Left ventricle myocardium superior (tissue), 1 donor: Measurements from ENCODE around the gene PGS1. TPM values are rescaled to one million over a fixed set of nuclear protein-coding genes. Genes with fewer than 3 reads are reported as not detected.
A peak's percentile ranks its signal among the peaks of the same experiment; 100 is the strongest.

ENCODE experiments used
- ATAC-seq: fragments of 200-7000 bp; cut with Tn5 transposase; one replicate; pipeline ENCODE4 v1.9.1; 2020; ENCODE audit warnings: mild to moderate bottlenecking, moderate library complexity
- DNase-seq: peaks from one replicate; pipeline ENCODE4 v3.0.0-alpha.2; 2020
- intact Hi-C: fragments of 100-400 bp; cut with micrococcal nuclease; formaldehyde crosslinking; loops from one replicate; pipeline ENCODE4 v1.11.0; 2022
- total RNA-seq: library from RNA; stranded (reverse); fragmentation: NEBNext Ultra II Directional; extraction: Animal tissue kit (Norgen Biotek cat#: 25700); gene quantifications from one replicate; pipeline ENCODE4 v1.2.1, GENCODE V29; 2021
- donor health status: DM: no; HTN: yes; CAD: no; lungs with severe emphysema.

The PGS1 gene
- total RNA-seq, 1 donor from 2014 or later = 18.3 TPM

DNA sequence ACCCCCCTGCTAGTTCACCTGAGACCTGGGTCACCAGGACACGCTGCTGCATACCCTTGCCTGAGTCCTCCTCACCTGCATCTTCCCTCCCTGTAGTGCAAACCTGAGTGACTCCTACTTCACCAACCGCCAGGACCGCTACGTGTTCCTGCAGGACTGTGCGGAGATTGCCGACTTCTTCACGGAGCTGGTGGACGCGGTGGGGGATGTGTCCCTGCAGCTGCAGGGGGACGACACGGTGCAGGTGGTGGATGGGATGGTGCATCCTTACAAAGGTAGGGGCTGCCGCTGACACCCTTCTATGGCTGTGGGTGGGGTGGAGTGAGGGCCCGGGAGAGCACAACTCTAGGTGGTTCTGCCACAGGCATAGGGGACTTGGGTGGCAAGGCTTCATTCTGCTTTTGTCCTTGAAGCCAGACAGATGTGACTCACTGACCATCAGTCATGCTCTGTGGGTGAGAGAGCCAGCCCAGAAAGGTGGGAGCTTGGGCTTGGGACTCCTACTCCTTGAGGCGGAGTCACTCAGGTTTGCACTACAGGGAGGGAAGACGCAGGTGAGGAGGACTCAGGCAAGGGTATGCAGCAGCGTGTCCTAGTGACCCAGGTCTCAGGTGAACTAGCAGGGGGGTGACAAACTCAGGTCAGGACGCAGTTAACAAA lies 22.3 kb downstream of the PGS1 start:
- intact Hi-C loops = no loop called here
- ATAC-seq = no peak

GRCh38 chr17:78401246-78401645 lies 22.8 kb downstream of the PGS1 start:
- ATAC-seq (no peak), DNase-seq (peak; percentile 23)
- intact Hi-C loops = no loop called here

More for the DNA sequence above, 22.3 kb downstream of the PGS1 start:
- DNase-seq = peak; percentile 15

DNA sequence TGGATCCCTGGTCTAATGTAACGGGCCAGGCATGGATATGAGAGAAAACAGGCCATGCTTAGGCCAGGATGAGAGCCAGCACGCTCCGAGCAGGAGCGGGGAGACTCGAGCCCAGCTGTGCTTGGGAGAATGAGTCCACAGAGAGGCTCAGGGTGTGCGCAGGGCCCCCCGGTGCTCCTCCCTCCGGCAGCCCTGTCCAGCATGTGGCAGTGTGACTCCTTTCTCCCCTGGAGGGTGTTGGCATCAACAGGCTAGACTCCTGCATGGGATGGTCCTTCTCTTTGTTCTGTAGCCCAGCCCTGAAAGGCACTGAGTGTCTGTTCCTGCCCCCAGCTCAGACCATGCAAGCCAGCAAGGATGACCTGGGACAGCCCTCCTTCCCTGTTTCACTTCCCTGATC lies 23.4 kb downstream of the PGS1 start:
- intact Hi-C loops = no loop called here
- DNase-seq = peak; percentile 13
- ATAC-seq = no peak

DNA sequence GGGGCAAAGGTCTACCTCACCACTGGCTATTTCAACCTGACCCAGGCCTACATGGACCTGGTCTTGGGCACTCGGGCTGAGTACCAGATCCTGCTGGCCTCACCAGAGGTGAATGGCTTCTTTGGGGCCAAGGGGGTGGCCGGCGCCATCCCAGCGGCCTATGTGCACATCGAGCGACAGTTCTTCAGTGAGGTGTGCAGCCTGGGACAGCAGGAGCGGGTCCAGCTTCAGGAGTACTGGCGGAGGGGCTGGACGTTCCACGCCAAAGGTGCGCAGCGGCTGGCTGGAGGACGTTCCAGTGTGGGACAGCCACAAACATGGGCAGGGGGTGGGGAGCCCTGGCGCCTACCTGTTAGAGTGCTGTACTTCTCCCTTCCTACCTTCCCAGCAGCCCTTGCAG lies 25.4 kb downstream of the PGS1 start:
- intact Hi-C loops = no loop called here
- DNase-seq (no peak), ATAC-seq (no peak)

DNA sequence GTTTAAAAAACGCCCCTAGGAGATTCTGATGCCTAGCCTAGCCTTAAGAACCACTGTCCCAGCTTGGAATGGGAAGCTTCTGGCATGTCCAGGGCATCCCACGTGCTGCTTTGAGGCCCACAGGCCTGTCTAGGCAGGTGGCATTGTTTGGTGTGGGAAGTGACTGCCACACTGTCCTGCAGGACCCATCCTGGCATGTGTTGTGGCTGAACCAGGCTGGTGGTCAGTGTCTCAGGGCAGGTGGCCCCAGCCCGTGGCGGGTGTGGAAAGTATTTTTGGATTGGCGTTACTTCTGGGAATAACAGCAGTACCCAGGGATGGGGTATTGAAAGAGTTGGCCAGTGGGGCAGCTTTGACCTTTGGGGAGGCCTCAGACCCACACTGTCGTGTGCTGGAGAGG lies 27.9 kb downstream of the PGS1 start:
- DNase-seq (no peak), ATAC-seq (no peak)
- intact Hi-C loops = no loop called here

GRCh38 chr17:78406920-78407319 lies 28.5 kb downstream of the PGS1 start:
- DNase-seq (no peak), ATAC-seq (no peak)
- intact Hi-C loops = no loop called here

DNA sequence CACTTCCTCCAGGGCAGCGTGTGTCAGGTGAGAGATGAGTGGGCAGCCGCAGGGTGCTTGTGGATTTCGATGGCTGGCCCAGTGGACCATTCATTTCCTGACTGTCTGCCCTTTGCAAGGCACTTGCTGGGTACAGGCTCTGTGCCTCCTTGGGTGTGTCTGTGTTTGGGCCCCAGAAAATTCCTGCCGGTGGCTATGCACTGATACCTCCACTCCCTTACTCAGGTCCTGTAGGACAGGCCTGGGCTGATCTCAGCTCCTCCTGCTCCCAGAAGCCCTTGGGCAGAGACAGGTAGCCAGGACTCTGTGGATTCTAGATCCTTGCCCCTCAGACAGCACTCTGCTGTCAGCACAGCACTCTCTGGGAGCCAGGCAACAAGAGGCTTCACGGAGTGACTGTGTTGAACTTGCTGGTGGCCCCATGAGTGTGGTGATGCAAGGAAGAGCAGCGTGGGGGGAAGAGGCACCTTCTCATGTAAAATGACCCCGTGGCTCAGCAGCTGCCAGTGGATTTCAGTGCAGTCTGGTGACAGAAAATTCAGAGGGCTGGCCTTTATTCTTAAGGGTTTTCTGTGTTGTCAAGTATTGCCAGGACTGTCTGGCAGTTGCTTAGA lies 29.0 kb downstream of the PGS1 start:
- intact Hi-C loops = no loop called here
- ATAC-seq (no peak), DNase-seq (no peak)

DNA sequence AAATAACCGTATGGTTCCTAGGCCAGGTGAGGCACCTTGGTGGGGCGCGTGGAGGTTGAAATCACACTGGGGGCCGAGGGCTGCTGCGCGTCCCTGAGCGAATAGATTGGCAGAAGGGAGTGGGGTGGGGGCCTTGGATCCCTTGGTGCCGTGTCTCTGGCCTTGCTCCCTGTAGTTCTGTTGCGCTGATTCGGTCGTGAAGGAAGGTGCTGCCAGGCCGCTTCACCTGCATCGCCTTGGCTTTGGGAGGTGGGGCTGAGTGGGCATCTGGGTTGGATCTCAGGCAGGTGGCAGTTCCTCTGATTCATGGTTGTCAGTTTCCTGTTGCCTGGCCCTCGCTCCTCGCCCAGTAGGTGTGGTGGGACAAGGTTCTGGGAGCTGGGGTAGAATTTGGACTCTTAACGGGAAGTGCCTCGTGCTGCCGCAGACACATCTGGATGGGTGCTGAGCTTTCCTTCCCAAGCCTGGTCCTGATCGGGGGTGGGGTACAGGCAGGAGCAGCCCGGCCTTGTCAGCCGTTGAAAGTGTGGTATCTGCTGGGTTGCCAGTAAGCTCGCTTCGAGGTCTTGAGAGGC lies 30.1 kb downstream of the PGS1 start:
- intact Hi-C loops = no loop called here
- ATAC-seq (no peak), DNase-seq (no peak)

GRCh38 chr17:78409191-78409928 lies 30.9 kb downstream of the PGS1 start:
- ATAC-seq (no peak), DNase-seq (no peak)
- intact Hi-C loops = no loop called here

GRCh38 chr17:78411241-78411857 lies 32.9 kb downstream of the PGS1 start:
- intact Hi-C loops = no loop called here
- peak; percentile 78 for ATAC-seq
- DNase-seq = peak; percentile 63

DNA sequence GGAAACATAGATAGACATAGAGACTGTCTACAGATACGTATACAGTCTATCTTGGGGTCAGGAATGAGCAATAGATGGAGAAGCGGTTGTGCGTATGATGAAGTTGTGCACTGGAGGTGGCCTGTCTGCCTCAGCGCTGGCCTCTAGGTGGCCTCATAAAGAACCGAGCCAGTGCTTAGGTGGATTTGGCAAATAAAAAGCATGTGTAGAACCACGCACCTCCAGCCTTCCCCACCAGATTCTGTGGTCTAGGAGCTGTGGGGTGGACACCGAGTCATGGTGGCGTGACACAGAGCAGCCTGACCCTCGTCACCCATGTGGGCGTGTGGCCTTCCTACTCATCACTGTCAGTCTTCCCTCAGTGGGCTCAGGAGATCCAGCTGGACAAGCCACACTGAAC lies 34.0 kb downstream of the PGS1 start:
- DNase-seq = no peak
- peak; percentile 13 for ATAC-seq
- intact Hi-C loops = no loop called here

GRCh38 chr17:78414178-78415162 lies 36.0 kb downstream of the PGS1 start:
- DNase-seq (no peak), ATAC-seq (no peak)
- intact Hi-C loops = loop anchor here (5.0 kb wide), 1 partner anchor 32 kb away; no protein-coding TSS in a partner anchor

- intact Hi-C loops = loop anchor here (5.0 kb wide), 1 partner anchor 34 kb away; no protein-coding TSS in a partner anchor
- DNase-seq = no peak
- ATAC-seq = no peak
These were observed 37.6 kb downstream of the PGS1 start for GRCh38 chr17:78415821-78416711.

GRCh38 chr17:78416791-78417530 lies 38.5 kb downstream of the PGS1 start:
- intact Hi-C loops = loop anchor here (5.0 kb wide), 1 partner anchor 35 kb away; no protein-coding TSS in a partner anchor
- peak; percentile 58 for ATAC-seq
- no peak for DNase-seq

DNA sequence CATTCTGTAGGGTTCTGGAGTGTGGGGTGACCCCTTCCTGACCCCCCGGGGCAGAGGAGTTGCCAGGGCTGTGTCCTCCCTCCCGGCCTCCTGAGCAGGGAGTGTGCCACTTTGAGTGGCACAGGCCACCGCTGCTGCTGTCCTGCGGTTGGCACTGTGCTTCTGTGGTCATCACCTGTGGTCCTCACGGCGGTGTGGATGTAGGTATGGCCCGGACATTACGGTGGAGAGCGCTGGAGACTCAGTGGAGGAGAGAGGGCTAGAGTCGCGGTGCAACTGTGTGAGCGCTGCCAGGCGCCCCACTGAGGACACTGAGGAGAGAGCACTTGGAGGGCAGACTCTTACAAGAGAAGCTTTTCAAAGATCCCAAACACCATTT lies 39.1 kb downstream of the PGS1 start:
- intact Hi-C loops = loop anchor here (5.0 kb wide), 1 partner anchor 35 kb away; no protein-coding TSS in a partner anchor
- DNase-seq (no peak), ATAC-seq (no peak)

DNA sequence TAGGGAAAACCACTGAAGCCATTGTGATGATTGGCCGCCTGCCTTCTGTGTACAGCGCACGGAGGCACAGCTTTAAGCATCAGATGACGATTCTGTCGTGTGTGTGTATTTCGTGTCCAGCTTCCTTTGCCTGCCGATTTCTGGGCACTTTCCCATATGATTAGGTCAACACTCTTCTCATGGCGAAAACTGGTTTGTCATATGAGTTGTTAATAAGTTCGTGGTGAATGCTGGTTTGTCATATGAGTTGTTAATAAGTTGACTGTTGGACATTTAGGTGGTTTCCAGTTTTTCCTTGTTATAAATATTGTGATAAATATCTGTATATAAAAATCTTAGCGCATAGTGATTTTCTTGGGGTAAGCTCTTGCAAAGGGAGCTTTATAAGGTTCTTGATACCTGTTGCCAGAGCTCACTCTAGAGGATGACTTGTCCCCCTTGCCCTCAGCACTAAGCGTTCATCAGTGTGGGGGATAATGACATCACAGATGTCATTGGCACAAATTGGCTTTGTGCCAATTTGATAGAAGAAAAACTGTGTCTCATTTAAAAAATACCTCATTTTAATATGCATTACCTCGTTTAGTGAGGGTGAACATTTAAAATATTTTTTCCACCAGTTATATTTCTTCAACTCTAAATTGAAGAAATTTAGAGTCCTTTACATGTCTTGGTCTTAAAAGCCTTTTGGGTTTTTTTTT lies 40.0 kb downstream of the PGS1 start:
- DNase-seq (no peak), ATAC-seq (no peak)
- intact Hi-C loops = loop anchor here (5.0 kb wide), 1 partner anchor 36 kb away; no protein-coding TSS in a partner anchor
